ENCODE data around the gene TTC7B. TPM values are rescaled to one million over a fixed set of nuclear protein-coding genes. Genes with fewer than 3 reads are reported as not detected.

Gene TTC7B
- total and polyA plus RNA-seq, 2 of the 8 experiments (the other 6 are each of a cell fraction or from before 2014, with no cell fraction given) = 23.7 to 34.0 TPM

GRCh38 chr14:90567991-90568390 lies 248.2 kb downstream of the TTC7B start (continued):
- no peak for TF ChIP-seq CHD7 (IDR thresholded peaks at IDR 0.05; ENCODE audit: insufficient replicate concordance, low read length)
- TF ChIP-seq POLR2AphosphoS5 (IDR thresholded peaks at IDR 0.05; ENCODE audit: low read depth, low read length) = no peak
- TF ChIP-seq YY1 (IDR thresholded peaks at IDR 0.05; ENCODE audit: low read depth, low read length) = no peak
- no peak for TF ChIP-seq BCL11A (IDR thresholded peaks at IDR 0.05; ENCODE audit: low read depth in 2 of 2, low read length in 2 of 2)
- TF ChIP-seq POU5F1 (IDR thresholded peaks at IDR 0.05; ENCODE audit: low read depth, low read length) = no peak
- no peak for TF ChIP-seq SUZ12 (IDR thresholded peaks at IDR 0.05; ENCODE audit: low read length)
- TF ChIP-seq KDM5A (IDR thresholded peaks at IDR 0.05; ENCODE audit: low read length) = no peak
- TF ChIP-seq RAD21 (IDR thresholded peaks at IDR 0.05 in 1 of 2, conservative IDR thresholded peaks at IDR 0.05 in 1 of 2; ENCODE audit: low read depth in 2 of 2, low read length in 2 of 2) = no peak
- TF ChIP-seq PHF8 (conservative IDR thresholded peaks at IDR 0.05; ENCODE audit: low read depth, low read length) = no peak
- TF ChIP-seq FOSL1 (IDR thresholded peaks at IDR 0.05; ENCODE audit: insufficient read depth, low read depth, low read length) = no peak
- no peak for TF ChIP-seq EZH2 (IDR thresholded peaks at IDR 0.05; ENCODE audit: low read depth, low read length, severe bottlenecking)
- TF ChIP-seq KDM4A (IDR thresholded peaks at IDR 0.05; ENCODE audit: low read depth, low read length, severe bottlenecking) = no peak
